HuH-7 (cell line): ENCODE data around the gene ST3GAL3.
"Not testable (repeated sequence)": the region's sequence is repeated elsewhere in the genome, so short reads cannot be mapped to it uniquely, and the experiment has no call there.

Experiments
- DNase-seq: peaks from one replicate; pipeline ENCODE4 v3.0.0; 2011; ENCODE audit warnings: low spot score

The ST3GAL3 gene

DNA sequence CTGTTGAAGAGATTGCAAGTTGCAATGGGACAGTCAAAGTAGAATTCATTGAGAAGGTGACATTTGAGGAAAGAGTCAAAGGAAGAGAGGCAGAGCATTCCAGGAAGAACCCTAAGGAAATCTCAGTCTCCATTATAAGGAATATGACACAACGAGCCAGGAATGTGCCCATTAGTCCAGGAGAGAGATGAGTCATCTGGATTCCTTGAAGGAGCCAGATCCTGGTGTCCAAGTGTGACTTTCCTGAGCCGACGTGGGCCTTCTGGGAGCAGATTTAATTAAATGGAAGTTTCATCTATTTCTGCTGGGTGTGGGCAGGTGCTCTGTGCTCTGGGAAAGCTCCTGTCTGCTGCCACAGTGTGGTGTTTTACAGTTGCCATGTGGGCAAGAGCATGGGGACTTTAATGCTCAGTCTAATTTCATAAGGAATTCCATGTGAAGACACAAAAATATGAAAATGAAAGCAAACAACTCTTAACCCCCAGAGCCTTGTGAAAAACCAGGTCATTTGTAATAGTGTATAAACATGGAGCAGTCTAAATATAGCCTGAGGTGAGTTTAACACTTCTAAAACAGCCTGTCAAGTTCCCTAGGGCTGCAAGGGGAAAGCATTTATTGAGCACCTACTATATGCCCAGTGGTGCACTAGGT, 114.8 kb downstream of the ST3GAL3 start:
- DNase-seq, result no peak

DNA sequence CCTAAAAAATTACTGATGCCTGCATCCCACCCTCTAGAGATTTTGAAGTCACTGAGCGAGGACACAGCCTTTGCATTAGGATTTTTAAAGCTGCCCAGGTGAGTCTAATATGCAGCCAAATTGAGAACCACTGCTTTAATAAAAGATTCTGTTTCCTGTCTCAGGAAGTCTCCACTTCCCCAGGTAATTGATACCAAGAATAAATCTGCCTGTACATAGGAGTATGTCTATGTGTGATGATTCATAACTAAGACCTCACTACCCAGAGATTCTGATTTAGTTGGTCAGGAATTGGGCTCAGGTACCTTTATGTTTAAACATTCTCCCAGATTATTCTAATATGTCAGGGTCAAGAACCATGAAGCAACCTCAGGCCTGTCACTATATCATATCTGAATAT, 117.5 kb downstream of the ST3GAL3 start:
- DNase-seq, result no peak

DNA sequence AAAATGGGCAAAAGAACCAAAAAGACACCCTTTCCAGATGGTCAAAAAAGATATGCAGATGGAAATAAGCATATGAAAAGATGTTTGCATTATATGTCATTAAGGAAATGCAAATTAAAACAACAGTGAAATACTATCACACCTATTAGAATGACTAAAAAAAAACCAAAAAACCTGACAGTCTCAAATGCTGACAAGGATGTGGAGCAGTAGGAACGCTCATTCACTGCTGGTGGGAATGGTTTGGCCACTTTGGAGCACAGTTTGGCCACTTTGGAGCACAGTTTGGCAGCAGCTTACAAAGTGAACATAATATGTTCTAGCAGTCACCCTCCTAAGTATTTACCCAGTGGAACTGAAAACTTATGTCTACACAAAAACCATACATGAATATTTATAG, 121.2 kb downstream of the ST3GAL3 start:
- DNase-seq, result no peak

DNA sequence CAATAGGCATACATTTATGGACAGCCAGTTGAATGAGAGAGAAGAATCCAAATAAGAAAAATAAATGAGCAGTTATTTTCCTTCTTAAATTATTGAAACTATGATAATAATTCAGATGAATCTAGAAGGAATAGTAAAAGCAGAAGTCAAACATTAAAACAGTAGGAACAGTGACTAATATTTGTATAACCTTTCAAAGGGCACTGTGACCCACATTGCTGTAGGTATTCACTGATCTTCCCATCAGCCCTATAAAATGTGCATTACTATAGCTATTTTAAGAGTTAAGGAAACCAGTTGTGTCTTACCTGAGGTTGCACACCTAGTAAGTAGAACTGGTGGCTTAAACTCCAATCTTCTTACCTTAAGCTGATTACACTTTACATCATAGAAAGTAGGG, 123.5 kb downstream of the ST3GAL3 start:
- no peak for DNase-seq

DNA sequence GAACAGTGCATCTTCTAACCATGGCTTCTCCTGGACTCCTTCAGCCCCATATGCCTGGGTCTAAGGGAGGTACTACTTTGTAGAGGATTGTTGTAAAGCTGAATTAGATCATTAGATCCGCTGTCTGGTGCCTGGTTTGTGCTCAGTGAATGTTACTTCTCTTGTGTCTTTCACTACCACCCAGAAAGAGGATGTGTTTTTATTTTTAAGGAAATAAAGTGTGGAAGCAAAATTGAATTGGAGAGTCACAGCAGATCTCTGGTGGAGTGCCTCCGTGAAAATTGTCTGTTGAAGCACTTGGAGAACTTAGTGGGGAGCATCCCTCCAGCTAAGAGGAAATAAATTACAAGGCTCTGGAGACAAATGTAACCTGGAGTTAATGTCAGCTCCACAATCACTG, 124.5 kb downstream of the ST3GAL3 start:
- no peak for DNase-seq

DNA sequence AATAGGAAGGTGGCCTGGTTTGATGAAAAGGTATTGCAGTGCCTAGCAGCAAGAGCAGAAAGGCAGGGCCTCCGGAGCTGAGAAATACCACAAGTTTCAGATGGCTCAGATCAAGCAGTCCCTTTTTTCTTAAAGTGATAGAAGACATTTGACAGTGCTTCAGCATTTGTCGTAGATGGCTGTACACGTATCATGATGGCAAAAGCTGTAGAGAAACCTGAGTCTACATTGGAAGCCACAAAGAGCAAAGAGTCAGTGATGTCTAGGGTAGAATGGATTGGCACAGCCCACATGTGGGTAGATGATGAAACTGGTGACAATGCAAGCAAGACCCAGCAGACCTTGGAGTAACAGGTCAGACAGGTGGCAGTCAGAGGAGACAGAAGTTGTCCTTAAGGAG, 124.9 kb downstream of the ST3GAL3 start:
- DNase-seq, result no peak

DNA sequence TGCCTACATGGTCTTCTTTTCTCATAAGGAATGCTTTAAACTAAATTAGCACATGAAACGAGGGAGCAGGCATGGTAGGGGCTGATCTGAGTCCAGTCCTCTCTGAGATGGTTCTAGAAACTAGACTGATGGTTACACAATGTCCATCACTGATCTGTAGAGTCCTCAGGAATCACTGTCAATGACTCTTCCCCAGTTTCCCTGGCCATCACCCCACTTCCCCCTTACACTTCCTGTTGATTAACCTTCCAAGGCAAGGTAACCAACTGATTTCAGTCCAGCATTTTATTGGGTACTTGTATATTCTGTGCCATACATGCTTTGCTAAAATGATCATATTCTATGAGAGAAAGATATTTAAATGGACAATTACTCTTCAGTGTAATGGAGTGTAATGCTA, 125.7 kb downstream of the ST3GAL3 start:
- no peak for DNase-seq

DNA sequence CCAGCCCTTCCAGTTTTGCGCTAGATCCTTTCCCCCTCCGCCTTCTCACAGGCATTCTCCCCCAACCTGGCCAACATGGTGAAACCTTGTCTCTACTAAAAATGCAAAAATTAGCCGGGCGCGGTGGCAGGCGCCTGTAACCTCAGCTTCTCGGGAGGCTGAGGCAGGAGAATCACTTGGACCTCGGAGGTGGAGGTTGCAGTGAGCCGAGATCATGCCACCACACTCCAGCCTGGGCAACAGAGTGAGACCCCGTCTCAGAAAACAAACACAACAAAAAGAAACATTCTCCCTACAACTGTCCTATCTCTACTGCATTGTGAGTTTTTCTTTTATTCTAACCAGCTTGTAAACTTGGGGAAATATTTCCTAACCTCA, 126.6 kb downstream of the ST3GAL3 start:
- not testable (repeated sequence) for DNase-seq

DNA sequence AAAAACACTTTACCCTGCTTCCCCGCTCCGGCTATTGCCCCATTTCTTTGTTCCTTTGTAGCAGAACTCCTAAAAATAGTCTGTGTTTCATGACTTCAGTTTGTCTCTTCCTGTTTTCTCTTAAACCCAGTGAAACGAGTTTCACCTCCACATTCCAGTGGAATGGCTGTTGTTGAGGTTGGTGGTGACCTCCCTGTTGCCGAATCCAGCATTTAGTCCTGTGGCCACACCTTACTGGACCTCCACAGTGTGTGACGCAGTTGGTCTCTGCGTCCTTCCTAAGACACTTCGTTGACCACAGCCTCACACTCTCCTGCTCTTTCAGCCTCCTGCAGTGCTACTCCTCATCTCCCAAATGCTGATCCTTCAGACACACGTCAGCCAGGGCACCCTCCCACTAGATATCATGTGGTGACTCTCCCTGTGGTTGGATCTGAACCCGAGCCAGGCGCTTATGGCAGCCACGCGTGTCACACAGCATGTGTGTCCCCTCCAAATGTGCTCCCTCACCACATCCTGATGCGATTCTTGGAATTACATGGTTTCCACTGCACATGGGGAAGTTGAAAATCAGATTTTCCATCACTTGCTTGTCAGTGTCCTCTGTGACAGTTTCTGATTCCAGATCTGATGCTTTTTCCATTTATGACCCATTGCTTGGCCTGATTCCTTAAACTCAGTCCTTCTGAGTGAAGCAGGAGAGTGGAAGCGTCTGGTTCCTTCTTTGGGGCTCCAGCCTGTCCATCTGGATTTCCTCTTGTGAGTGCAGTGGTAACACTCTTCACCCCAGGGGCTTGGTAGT, 127.1 kb downstream of the ST3GAL3 start:
- no peak for DNase-seq

DNA sequence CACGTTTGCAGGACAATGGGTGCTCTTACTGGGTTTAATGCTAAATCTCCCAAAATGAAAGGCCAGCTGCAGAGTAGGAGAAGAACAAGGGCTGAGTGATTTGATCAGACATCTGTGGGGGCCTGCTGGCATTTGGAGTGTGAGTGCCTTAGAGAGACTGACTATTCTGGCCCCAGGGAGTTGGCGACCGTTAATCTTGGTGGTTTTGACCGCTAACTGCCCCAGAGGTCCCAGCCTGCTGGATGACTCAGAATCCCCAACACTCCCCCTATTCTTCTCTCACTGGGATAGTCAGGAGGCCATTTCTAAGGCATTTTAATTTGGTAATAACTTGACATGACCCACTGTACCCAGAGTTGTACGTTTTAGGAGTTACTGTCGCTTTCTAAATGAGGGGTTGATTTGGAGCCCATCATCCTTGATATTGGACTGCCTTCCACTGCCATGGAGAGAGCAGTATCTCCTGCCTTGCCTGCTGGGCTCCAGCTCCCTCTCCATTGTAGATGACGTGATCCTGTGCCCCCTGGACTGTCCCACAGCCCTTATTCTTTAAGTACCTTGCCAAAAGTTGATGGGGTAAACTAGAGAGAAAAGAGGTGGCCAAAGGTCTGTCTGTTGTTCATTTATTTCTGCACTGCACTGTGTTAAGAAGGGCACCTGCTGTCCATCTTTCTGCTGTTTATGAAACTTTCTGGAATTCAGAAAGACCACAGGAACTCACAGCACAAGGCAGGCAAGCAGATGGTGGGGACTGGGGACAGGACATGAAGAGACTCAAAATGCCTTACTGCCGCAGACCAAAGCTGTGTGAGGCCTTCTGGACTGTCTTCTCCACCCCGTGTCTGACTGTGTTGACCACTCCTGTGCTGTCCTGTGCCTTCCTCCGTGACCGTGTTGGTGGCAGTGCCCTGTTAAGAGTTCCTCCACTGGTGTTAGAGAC, 128.0 kb downstream of the ST3GAL3 start:
- DNase-seq, result no peak

DNA sequence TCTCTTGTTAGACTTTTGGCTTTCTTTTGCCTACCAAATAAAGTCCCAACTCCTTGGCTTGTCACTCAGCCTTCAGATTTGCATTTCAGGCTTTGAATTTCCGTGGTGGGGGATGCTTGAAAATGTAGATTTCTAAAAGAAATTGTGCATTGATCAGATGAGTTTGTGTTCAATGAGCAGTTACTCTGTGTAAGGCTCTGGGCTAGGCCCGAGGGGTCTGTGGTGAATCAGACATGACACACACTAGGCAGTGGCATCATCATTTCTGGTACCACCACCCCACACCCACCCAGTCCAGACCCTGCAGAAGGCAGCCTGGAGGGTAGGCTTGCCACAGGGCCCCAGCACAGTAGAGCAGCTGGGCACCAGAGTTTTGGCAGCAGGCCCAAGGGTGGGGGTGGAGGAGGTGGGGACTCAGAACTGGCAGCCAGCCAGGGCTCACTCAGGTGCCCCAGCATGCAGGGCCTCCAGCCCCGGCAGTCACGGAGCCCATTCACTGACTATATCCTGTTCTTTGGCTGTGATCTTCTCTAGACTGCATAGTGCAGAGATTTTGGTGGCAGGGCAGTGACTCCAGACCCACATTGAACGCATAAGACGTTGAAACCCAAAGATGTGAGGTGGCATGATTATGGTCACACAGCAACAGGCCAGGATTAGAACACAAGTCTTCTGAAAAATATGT, 129.1 kb downstream of the ST3GAL3 start:
- DNase-seq, result no peak

DNA sequence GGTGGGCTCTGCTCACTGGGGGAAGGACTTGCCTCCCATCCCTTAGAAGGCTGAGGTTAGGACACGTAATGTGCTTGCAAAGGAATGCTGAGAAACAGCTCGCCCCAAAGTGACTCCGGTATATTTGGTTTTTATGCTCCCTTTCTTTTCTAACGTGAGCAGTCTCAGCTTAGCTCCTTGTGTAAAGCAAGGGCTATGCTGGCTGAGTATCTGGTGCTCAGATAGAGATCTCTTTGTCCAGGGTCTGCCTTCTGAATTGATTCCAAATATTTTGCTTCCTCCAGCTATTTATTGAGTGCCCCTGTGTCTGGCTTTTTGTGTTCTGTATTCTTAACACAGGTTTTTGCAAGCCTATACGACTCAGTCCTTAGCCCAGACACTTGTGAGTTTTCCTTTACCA, 131.7 kb downstream of the ST3GAL3 start:
- DNase-seq, result no peak

DNA sequence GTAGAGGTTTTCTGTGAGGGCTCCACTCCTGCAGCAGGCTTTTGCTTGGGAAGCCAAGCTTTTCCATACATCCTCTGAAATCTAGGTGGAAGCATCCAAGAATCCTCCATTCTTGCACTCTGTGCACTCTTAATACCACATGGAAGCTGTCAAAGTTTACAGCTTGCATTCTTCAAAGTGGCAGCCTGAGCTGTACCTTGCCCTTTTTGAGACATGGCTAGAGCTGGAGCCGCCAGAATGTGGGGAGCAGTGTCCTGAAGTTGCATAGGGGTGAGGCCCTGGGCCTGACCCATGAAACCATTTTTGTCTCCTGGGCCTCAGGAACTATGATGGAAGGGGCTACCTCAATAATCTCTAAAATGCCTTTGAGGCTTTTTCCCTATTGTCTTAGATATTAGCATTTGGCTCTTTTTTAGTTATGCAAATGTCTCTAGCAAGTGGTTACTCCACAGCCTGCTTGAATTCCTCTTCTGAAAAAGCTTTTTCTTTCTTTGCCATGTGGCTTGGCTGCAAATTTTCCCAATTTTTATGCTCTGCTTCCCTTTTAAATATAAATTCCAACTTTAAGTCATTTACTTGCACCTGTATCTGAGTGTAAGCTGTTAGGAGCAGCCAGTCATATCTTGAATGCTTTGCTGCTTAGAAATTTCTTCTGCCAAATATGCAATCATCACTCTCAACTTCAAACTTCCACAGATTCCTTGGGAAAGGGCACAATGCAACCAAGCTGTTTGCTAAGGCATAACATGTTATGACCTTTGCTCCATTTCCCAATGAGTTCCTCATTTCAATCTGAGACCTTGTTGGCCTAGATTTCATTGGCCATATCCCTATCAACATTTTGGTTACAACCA, 134.2 kb downstream of the ST3GAL3 start:
- DNase-seq, result no peak

DNA sequence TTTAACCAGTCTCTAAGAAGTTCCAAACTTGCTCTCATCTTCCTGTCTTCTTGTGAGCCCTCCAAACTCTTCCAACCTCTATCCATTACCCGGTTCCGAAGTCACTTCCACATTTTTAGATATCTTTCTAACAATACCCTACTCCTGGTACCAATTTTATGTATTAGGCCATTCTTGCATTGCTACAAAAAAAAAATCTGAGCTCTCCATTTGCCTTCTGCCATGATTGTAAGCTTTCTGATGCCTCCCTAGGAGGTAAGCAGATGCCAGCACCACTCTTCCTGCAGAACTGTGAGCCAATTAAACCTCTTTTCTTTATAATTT, 134.8 kb downstream of the ST3GAL3 start:
- no peak for DNase-seq

DNA sequence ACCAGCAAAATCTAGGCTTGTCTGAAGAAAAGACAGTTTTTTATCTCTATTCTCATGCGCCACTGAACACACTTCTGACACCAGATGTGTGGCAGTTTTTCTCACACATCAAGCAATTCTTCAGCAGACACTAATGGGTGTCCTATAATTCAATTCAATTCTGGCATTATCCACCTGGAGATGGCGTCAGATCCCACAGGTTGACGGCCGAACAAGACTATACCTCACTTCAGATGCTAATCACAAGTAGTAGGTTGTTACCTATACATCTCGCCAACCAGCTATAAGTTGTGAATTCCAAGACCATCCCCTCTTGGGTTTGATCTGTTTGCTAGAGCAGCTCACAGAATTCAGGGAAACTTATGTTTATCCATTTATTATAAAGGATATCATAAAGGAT, 136.3 kb downstream of the ST3GAL3 start:
- DNase-seq, result no peak

DNA sequence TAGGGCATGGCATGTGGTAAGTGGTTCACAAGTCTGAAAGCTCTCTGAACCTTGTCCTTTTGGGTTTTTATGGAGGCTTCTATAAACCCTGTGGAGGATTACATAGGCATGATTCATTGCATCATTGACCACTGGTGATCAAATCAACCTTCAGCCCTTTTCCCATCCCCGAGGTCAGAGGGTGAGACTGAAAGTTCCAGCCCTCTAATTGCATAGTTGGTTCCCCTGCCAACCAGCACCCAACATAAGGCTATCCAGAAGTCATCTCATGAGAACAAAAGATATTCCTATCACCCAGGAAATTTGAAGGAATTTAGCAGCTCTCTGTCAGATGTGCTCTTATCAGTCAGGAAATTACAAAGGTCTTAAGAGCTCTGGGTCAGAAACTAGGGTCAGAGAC, 136.8 kb downstream of the ST3GAL3 start:
- DNase-seq, result no peak

DNA sequence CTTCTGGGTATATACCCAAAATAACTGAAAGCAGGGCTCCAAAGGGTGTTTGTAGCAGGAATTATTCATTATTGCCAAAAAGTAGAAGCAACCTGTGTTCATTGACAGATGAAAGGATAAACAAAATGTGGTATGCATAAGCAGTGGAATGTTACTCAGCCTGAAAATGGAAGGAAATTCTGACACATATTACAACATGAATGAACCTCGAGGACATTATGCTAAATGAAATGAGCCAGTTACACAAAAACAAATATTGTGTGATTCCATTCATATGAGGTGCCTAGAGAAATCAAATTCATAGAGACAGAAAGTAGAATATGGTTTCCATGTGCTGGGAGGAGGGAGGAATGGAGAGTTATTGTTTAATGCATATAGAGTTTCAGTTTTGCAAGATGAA, 140.0 kb downstream of the ST3GAL3 start:
- no peak for DNase-seq

DNA sequence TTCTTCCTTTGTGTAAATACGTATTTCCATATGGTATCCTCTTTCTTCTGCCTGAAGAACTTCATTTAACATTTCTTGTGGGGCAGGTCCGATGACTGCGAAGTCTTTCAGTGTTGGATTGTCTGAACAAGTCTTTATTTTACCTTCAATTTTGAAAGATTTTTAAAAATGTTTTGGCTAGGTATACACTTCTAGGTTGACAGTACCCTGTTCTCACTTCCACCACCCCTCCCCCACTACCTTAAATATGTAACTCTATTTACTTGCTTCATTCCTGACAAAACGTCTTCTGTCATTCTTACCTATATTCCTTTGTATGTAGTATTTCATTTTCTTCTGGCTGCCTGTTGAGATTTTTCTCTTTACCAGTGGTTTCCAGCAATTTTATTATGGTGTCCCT, 140.5 kb downstream of the ST3GAL3 start:
- DNase-seq, result no peak

DNA sequence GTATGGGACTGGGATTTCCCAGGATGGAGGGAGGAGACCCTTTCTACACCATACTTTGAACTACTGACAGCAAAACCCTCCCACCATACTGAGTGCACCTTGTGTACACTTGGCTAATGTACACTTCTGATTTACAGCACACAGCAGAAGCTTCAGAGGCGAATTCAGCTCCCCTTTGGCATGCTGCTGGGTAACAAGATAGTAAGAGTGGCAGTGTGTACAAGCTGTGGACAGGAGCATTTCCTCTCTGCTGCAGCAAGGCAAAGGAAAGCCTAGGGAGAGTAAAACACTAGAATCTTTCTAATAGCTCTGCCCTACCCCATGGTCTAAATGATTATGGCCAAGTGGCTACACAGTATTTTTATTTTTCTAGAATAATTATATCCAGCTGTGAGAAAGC, 142.3 kb downstream of the ST3GAL3 start:
- no peak for DNase-seq

DNA sequence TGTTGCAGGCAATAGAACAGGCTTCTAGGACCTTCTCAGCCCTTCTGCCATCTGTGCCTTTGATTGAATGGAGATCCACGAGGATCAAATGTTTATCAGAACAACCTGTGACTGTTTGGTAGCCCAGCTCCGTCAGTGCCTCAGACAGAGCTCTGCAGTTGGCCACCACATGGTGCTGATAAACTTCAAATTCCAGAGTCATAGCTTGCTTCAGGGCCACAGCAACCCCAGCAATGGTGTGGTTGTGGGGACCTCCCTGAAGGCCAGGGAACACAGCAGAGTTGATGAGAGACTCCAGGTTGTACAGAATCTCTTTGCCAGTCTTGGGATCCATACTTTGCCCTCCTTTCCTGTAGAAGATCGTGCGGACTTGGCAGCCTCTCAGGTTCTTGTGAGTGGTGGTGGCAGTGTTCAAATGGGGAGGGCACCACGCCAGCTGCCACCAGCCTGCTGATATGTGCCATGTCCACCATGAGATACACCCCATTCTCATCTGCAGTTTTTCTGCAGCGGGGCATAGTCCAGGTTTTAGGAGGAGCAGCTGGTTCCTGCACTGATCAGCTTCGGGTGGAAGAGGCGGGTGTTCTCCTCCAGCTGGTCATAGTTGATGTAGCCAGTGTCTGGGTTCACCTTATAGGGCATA, 143.4 kb downstream of the ST3GAL3 start:
- no peak for DNase-seq
